HG02678 (cell line): ENCODE results near the gene ZBTB20.
A peak's percentile ranks its signal among the peaks of the same experiment; 100 is the strongest.

ENCODE experiments used
- ATAC-seq: cut with Tn5 transposase; IDR thresholded peaks from one replicate; pipeline ENCODE4 v1.9.1; 2021; ENCODE audit warnings: mild to moderate bottlenecking, moderate library complexity; ENCODE audit not compliant: unreplicated experiment

ZBTB20 gene

GRCh38 chr3:114506591-114507300, 640.3 kb downstream of the ZBTB20 start:
- no peak for ATAC-seq

- ATAC-seq: no peak
Observed at GRCh38 chr3:114504941-114505628, 642.0 kb downstream of the ZBTB20 start.

GRCh38 chr3:114502204-114502603, 644.9 kb downstream of the ZBTB20 start:
- ATAC-seq: no peak

GRCh38 chr3:114499976-114500375, 647.1 kb downstream of the ZBTB20 start:
- ATAC-seq: no peak

- ATAC-seq: no peak
Observed at GRCh38 chr3:114498539-114499370, 648.3 kb downstream of the ZBTB20 start.

GRCh38 chr3:114496874-114497273, 650.2 kb downstream of the ZBTB20 start:
- ATAC-seq: no peak

- no peak for ATAC-seq
Observed at GRCh38 chr3:114496466-114496865, 650.6 kb downstream of the ZBTB20 start.

GRCh38 chr3:114496021-114496434, 651.1 kb downstream of the ZBTB20 start:
- no peak for ATAC-seq

GRCh38 chr3:114494498-114494897, 652.6 kb downstream of the ZBTB20 start:
- ATAC-seq: no peak

- no peak for ATAC-seq
Observed at GRCh38 chr3:114490829-114491228, 656.3 kb downstream of the ZBTB20 start.

GRCh38 chr3:114487502-114487901, 659.6 kb downstream of the ZBTB20 start:
- ATAC-seq: no peak

GRCh38 chr3:114484919-114485318, 662.2 kb downstream of the ZBTB20 start:
- no peak for ATAC-seq

- ATAC-seq: no peak
Observed at GRCh38 chr3:114481113-114481512, 666.0 kb downstream of the ZBTB20 start.

GRCh38 chr3:114480442-114480841, 666.6 kb downstream of the ZBTB20 start:
- ATAC-seq: no peak

GRCh38 chr3:114478801-114479200, 668.3 kb downstream of the ZBTB20 start:
- ATAC-seq: no peak

- ATAC-seq: no peak
Observed at GRCh38 chr3:114476511-114476910, 670.6 kb downstream of the ZBTB20 start.

- no peak for ATAC-seq
Observed at GRCh38 chr3:114471478-114471877, 675.6 kb downstream of the ZBTB20 start.

GRCh38 chr3:114469070-114469469, 678.0 kb downstream of the ZBTB20 start:
- ATAC-seq: no peak

- ATAC-seq: no peak
Observed at GRCh38 chr3:114466816-114467215, 680.3 kb downstream of the ZBTB20 start.

GRCh38 chr3:114466251-114466650, 680.8 kb downstream of the ZBTB20 start:
- no peak for ATAC-seq

GRCh38 chr3:114464548-114464947, 682.5 kb downstream of the ZBTB20 start:
- ATAC-seq: peak; percentile 81

- no peak for ATAC-seq
Observed at GRCh38 chr3:114462750-114463149, 684.3 kb downstream of the ZBTB20 start.
